LoVo (cell line): ENCODE data around the gene PSME3.
"Not testable (repeated sequence)": the region's sequence is repeated elsewhere in the genome, so short reads cannot be mapped to it uniquely, and the experiment has no call there.

Source experiments
- DNase-seq: peaks from one replicate; pipeline ENCODE4 v3.0.0-alpha.2; 2016; ENCODE audit warnings: low spot score

Gene PSME3

GRCh38 chr17:42851371-42852240, 18.4 kb downstream of the PSME3 start:
- DNase-seq = not testable (repeated sequence)

- no peak for DNase-seq
Measured at GRCh38 chr17:42852351-42852750, 19.2 kb downstream of the PSME3 start.

- no peak for DNase-seq
Measured at GRCh38 chr17:42853004-42853403, 19.8 kb downstream of the PSME3 start.

GRCh38 chr17:42853597-42853967, 20.4 kb downstream of the PSME3 start:
- DNase-seq = no peak

- no peak for DNase-seq
Measured at GRCh38 chr17:42853968-42854790, 21.0 kb downstream of the PSME3 start.

GRCh38 chr17:42855048-42855596, 21.9 kb downstream of the PSME3 start:
- no peak for DNase-seq

- not testable (repeated sequence) for DNase-seq
Measured at GRCh38 chr17:42856093-42856492, 22.9 kb downstream of the PSME3 start.

GRCh38 chr17:42856516-42856915, 23.3 kb downstream of the PSME3 start:
- not testable (repeated sequence) for DNase-seq

GRCh38 chr17:42857389-42857788, 24.2 kb downstream of the PSME3 start:
- no peak for DNase-seq

- DNase-seq = no peak
Measured at GRCh38 chr17:42865638-42866094, 32.5 kb downstream of the PSME3 start.

- no peak for DNase-seq
Measured at GRCh38 chr17:42866216-42866615, 33.0 kb downstream of the PSME3 start.

- DNase-seq = no peak
Measured at GRCh38 chr17:42866631-42867575, 33.7 kb downstream of the PSME3 start.

GRCh38 chr17:42867694-42868261, 34.6 kb downstream of the PSME3 start:
- DNase-seq = not testable (repeated sequence)

GRCh38 chr17:42868338-42868737, 35.1 kb downstream of the PSME3 start:
- no peak for DNase-seq

GRCh38 chr17:42871647-42872046, 38.5 kb downstream of the PSME3 start:
- DNase-seq = no peak

- no peak for DNase-seq
Measured at GRCh38 chr17:42872251-42872965, 39.2 kb downstream of the PSME3 start.

GRCh38 chr17:42873315-42873714, 40.1 kb downstream of the PSME3 start:
- DNase-seq = no peak

GRCh38 chr17:42873932-42874695, 40.9 kb downstream of the PSME3 start:
- not testable (repeated sequence) for DNase-seq

GRCh38 chr17:42877037-42877436, 43.8 kb downstream of the PSME3 start:
- no peak for DNase-seq
